Measurements from ENCODE around the gene TTLL9.

Gene TTLL9

GRCh38 chr20:31870726-31871617 lies 538 bp downstream of the TTLL9 start:
- no peak for DNase-seq (ENCODE audit: low read depth)
- H3K4me3 ChIP-seq (ENCODE audit: low read depth, low read length), result peak overlapping the region; percentile 46
- TF ChIP-seq CTCF (conservative IDR thresholded peaks at IDR 0.05; ENCODE audit: low read depth, low read length), result no peak

DNA sequence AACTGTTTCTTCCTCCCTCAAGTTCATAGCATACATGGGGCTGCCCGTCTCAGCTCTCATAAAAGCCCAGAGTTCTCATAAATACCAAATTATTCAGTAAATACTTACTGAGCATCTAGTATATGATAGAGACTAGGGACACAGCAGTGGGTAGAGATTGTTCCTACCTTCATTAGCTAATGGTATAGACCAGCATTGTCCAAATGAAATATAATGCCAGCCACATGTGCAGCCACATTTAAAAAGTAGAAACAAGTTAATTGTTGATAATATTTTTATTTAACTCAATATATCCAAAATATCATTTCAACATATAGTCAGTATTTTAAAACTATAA lies 1.2 kb downstream of the TTLL9 start:
- no peak overlapping the region for H3K4me3 ChIP-seq (ENCODE audit: low read depth, low read length)
- TF ChIP-seq CTCF (conservative IDR thresholded peaks at IDR 0.05; ENCODE audit: low read depth, low read length), result no peak
- no peak for DNase-seq (ENCODE audit: low read depth)

DNA sequence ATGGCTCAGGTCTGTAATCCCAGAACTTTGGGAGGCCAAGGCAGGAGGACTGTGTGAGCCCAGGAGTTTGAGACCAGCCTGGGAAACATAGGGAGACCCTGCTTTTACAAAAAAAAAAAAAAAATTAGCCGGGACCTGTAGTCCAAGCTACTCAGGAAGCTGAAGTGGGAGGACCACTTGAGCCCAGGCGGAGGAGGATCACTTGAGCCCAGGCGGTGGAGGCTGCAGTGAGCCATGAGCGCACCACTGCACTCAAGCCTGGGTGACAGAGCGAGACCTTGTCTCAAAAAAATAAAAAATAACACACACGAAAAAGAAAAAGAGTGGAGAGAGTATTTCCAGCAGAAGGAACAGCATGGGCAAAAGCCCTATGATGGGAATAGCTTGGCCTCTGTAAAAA lies 2.0 kb downstream of the TTLL9 start:
- H3K4me3 ChIP-seq (ENCODE audit: low read depth, low read length), result no peak overlapping the region

GRCh38 chr20:31875671-31876070 lies 5.2 kb downstream of the TTLL9 start:
- H3K4me3 ChIP-seq (ENCODE audit: low read depth, low read length), result no peak overlapping the region
- no peak for DNase-seq (ENCODE audit: low read depth)
- no peak for TF ChIP-seq CTCF (conservative IDR thresholded peaks at IDR 0.05; ENCODE audit: low read depth, low read length)

More for the DNA sequence above, 2.0 kb downstream of the TTLL9 start:
- no peak for DNase-seq (ENCODE audit: low read depth)
- no peak for TF ChIP-seq CTCF (conservative IDR thresholded peaks at IDR 0.05; ENCODE audit: low read depth, low read length)

- TF ChIP-seq CTCF (conservative IDR thresholded peaks at IDR 0.05; ENCODE audit: low read depth, low read length), result no peak
- DNase-seq (ENCODE audit: low read depth), result no peak
- no peak overlapping the region for H3K4me3 ChIP-seq (ENCODE audit: low read depth, low read length)
Measured at GRCh38 chr20:31877684-31878083, 7.2 kb downstream of the TTLL9 start.

GRCh38 chr20:31879143-31879987 lies 8.9 kb downstream of the TTLL9 start:
- H3K4me3 ChIP-seq (ENCODE audit: low read depth, low read length), result peak overlapping the region; percentile 64
- DNase-seq (ENCODE audit: low read depth), result peak; percentile 97
- TF ChIP-seq CTCF (conservative IDR thresholded peaks at IDR 0.05; ENCODE audit: low read depth, low read length), result peak; percentile 16

All from choroid plexus epithelial cell (primary cell).